GM12878 (cell line): Measurements from ENCODE around the gene SLC25A51. TPM values are rescaled to one million over a fixed set of nuclear protein-coding genes. Genes with fewer than 3 reads are reported as not detected.

Experiments used
- ATAC-seq: fragments of 200-7000 bp; cut with Tn5 transposase; 3 replicates; pipeline ENCODE4 v1.9.1; 2020; ENCODE audit warnings: mild to moderate bottlenecking, moderate library complexity
- BruUV-seq: library from RNA; stranded (reverse); fragments of 400-500 nt; replicated peaks from 2 replicates; lab custom pipeline; 2021; lab: Mats Ljungman, UMichigan
- CTCF ChIA-PET: fragments of 300-600 bp; sonication (Branson Sonifier 250); formaldehyde crosslinking; extraction: SDS; loops from one replicate; lab custom pipeline; 2021; ENCODE audit warnings: inconsistent platforms; lab: Yijun Ruan, JAX
- POLR2A ChIA-PET: fragments of 350-600 bp; formaldehyde crosslinking; extraction: SDS; loops from one replicate; lab custom pipeline; 2021; ENCODE audit warnings: inconsistent platforms; lab: Charles Lee
- RAD21 ChIA-PET: fragments of 300-600 bp; sonication (Branson Sonifier 250); formaldehyde crosslinking; loops from one replicate; lab custom pipeline; 2023; ENCODE audit warnings: antibody characterized with exemption; ENCODE audit not compliant: unreplicated experiment; lab: Charles Lee
- SMC1A ChIA-PET: fragments of 300-600 bp; sonication (Branson Sonifier 250); formaldehyde crosslinking; loops from one replicate; lab custom pipeline; 2023; ENCODE audit not compliant: unreplicated experiment, uncharacterized antibody; lab: Charles Lee
- DNase-seq: peaks from one replicate; pipeline ENCODE4 v3.0.0-alpha.2; 2011; ENCODE audit warnings: low read depth, low spot score
- FAIRE-seq: peaks from 3 replicates; lab custom pipeline; 2011; peaks lifted over from hg19 to GRCh38; lab: Jason Lieb, UNC
- H2AFZ ChIP-seq: 2 replicates; pipeline ENCODE4 v1.6.0; 2011; ENCODE audit warnings: low read depth, low read length, control low read depth; ENCODE audit not compliant: control insufficient read depth
- H3K27ac ChIP-seq: 2 replicates; pipeline ENCODE4 v1.5.1; 2011; ENCODE audit warnings: control low read depth; ENCODE audit not compliant: control insufficient read depth, insufficient read depth
- H3K27me3 ChIP-seq, 2 experiments: replicated peaks in 1 of 2; 2 replicates each; pipeline versions ENCODE4 v1.6.0 to v1.6.1; 2011; ENCODE audit warnings: low read length in 1 of 2; ENCODE audit not compliant: control insufficient read depth in 2 of 2, insufficient read depth in 2 of 2
- H3K36me3 ChIP-seq, 2 experiments: 2 replicates each; pipeline ENCODE4 v1.5.1; 2011; ENCODE audit warnings: low read length in 1 of 2; ENCODE audit not compliant: control insufficient read depth in 2 of 2, insufficient read depth in 2 of 2
- H3K4me1 ChIP-seq: 2 replicates; pipeline ENCODE4 v1.6.1; 2011; ENCODE audit warnings: mild to moderate bottlenecking, low read length, moderate library complexity, mixed read lengths; ENCODE audit not compliant: control insufficient read depth, insufficient read depth
- H3K4me2 ChIP-seq: 2 replicates; pipeline ENCODE4 v1.6.0; 2011; ENCODE audit warnings: control low read depth; ENCODE audit not compliant: control insufficient read depth, insufficient read depth
- H3K4me3 ChIP-seq: fragments of 200-600 bp; sonication (generic); 2 replicates; pipeline ENCODE4 v1.5.1; 2016
- H3K79me2 ChIP-seq: 2 replicates; pipeline ENCODE4 v1.6.0; 2011; ENCODE audit warnings: low read length; ENCODE audit not compliant: control insufficient read depth, insufficient read depth
- H3K9ac ChIP-seq: 2 replicates; pipeline ENCODE4 v1.8.0; 2011; ENCODE audit warnings: low read length, control low read depth, mixed read lengths; ENCODE audit not compliant: control insufficient read depth, insufficient read depth
- H3K9me3 ChIP-seq: replicated peaks from 3 replicates; pipeline ENCODE4 v1.5.1; 2011; ENCODE audit warnings: mild to moderate bottlenecking, low read length; ENCODE audit not compliant: control insufficient read depth, insufficient read depth
- H4K20me1 ChIP-seq: 2 replicates; pipeline ENCODE4 v1.6.0; 2011; ENCODE audit not compliant: control insufficient read depth, insufficient read depth
- EP300 ChIP-seq, 2 experiments: fragments of 150-350 bp in 1 of 2; IDR thresholded peaks; 2 replicates each; pipeline ENCODE4 v1.6.1; 2011 to 2012; ENCODE audit warnings: low read depth in 2 of 2, low read length in 2 of 2, borderline replicate concordance in 1 of 2, improper control_type of control experiment in 1 of 2, inconsistent platforms in 1 of 2; ENCODE audit not compliant: control insufficient read depth in 1 of 2
- HCFC1 ChIP-seq: fragments of 150-350 bp; IDR thresholded peaks from 2 replicates; pipeline ENCODE4 v1.6.1; 2014; ENCODE audit warnings: low read length
- HDGF ChIP-seq: fragments of 450-650 bp; IDR thresholded peaks from 2 replicates; pipeline ENCODE4 v1.6.1; 2016; ENCODE audit warnings: antibody characterized with exemption
- KLF5 ChIP-seq: fragments of 450-650 bp; IDR thresholded peaks from 2 replicates; pipeline ENCODE4 v1.6.1; 2014; ENCODE audit warnings: mild to moderate bottlenecking; ENCODE audit not compliant: partially characterized antibody
- NFYA ChIP-seq: IDR thresholded peaks from 2 replicates; pipeline ENCODE4 v1.6.1; 2011; ENCODE audit warnings: low read depth, mild to moderate bottlenecking, low read length, improper control_type of control experiment, borderline replicate concordance
- POLR2AphosphoS2 ChIP-seq: IDR thresholded peaks from 2 replicates; pipeline ENCODE4 v1.6.1; 2011; ENCODE audit warnings: low read depth, mild to moderate bottlenecking, low read length, improper control_type of control experiment, moderate library complexity
- POLR2AphosphoS5 ChIP-seq: IDR thresholded peaks from 2 replicates; pipeline ENCODE4 v1.6.1; 2011; ENCODE audit warnings: mild to moderate bottlenecking, low read length, inconsistent platforms
- RFX5 ChIP-seq: IDR thresholded peaks from 2 replicates; pipeline ENCODE4 v1.6.1; 2011; ENCODE audit warnings: low read depth, low read length, improper control_type of control experiment
- ZNF592 ChIP-seq: fragments of 450-650 bp; IDR thresholded peaks from 2 replicates; pipeline ENCODE4 v1.6.1; 2017; ENCODE audit warnings: mild to moderate bottlenecking, moderate library complexity
- WGBS: methylation state at CpG from one replicate; pipeline ENCODE4 v1.1.6; 2016; ENCODE audit warnings: low lambda C conversion rate; ENCODE audit not compliant: insufficient replicate concordance, insufficient coverage; ENCODE audit errors: missing lambda C conversion rate; 5-methylcytosine and 5-hydroxymethylcytosine counted together
- in situ Hi-C: fragments of 300-500 bp; cut with MboI; formaldehyde crosslinking; loops from 9 replicates; pipeline ENCODE4 v1.14.3; 2018; ENCODE audit warnings: mixed read lengths
- intact Hi-C: fragments of 100-400 bp; cut with micrococcal nuclease; formaldehyde crosslinking; loops from one replicate; pipeline ENCODE4 v1.14.2; 2022; ENCODE audit not compliant: unreplicated experiment
- polyA plus RNA-seq, 11 experiments: library from polyadenylated mRNA; depleted of rRNA in 4 of 11; unstranded in 6 of 11; stranded (reverse) in 5 of 11; fragments of >200 nt; fragmentation: Nextera tagmentation in 4 of 11; fragmentation: Illumina TruSeq in 1 of 11; extraction: Ambion mirVana in 4 of 11; extraction: Trizol in 1 of 11; gene quantifications; 1 replicate in 1 of 11; 2 replicates in 10 of 11; pipeline versions ENCODE4 v1.2.1 to v1.2.3, GENCODE V29; 2011 to 2016; ENCODE audit warnings: inconsistent platforms in 2 of 11, missing spikeins in 2 of 11, low read depth in 1 of 11
- total RNA-seq, 4 experiments: library from RNA; depleted of rRNA in 3 of 4; stranded (reverse); fragments of >200 nt in 3 of 4; fragmentation: Illumina TruSeq in 1 of 4; extraction: Trizol in 1 of 4; gene quantifications; 2 replicates each; pipeline versions ENCODE4 v1.2.1 to v1.2.3, GENCODE V29; 2013 to 2021

Gene SLC25A51
- total and polyA plus RNA-seq, 10 of the 15 experiments (the other 5 are each of a cell fraction or from before 2014, with no cell fraction given): 3.8 to 29.3 (median 13.2) TPM

- TF ChIP-seq ZNF592: peak; percentile 91
- no peak for TF ChIP-seq NFYA
- TF ChIP-seq KLF5: peak; percentile 88
- 0 out of 2 replicates have a peak, but pooled peaks have one; percentile 43 for TF ChIP-seq RFX5
- TF ChIP-seq POLR2AphosphoS2: peak; percentile 79; the same call in 1 of the 2 replicates
- TF ChIP-seq POLR2AphosphoS5: peak; percentile 68; the same call in 1 of the 2 replicates
Observed at GRCh38 chr9:37903647-37904444, at the start of gene SLC25A51 (continued).

GRCh38 chr9:37953206-37953774 lies 49.4 kb upstream of the SLC25A51 start:
- Histone ChIP-seq H3K4me3 (no peak overlapping the region), H4K20me1 (no peaks in the 10 kb centered on the region), H3K36me3 (no peaks in the 10 kb centered on the region; a peak in 1 of 4 replicates), H3K4me1 (peaks cover 30% of the 10 kb centered on the region)
- POLR2A ChIA-PET: no interaction called here
- DNase-seq: no peak
- no peak for ATAC-seq
- TF ChIP-seq HDGF (peak; percentile 36; the same call in 1 of the 2 replicates), EP300 (IDR thresholded peaks at IDR 0.05; ENCODE audit: borderline replicate concordance in 1 of 2, control insufficient read depth in 1 of 2, low read depth in 2 of 2, low read length in 2 of 2) (no peak), HCFC1 (no peak)
- TF ChIP-seq, all 136 proteins: peak for 1
- H3K27ac ChIP-seq: peak overlapping the region; percentile 71
- WGBS: 25% methylated on average over 5 of the region's 5 CpGs
- SMC1A ChIA-PET: no interaction called here
- H3K4me2 ChIP-seq: peak overlapping the region; percentile 72
- intact Hi-C loops (no loop called here), in situ Hi-C loops (no loop called here)
- H3K79me2 ChIP-seq: no peaks in the 10 kb centered on the region
- BruUV-seq: no TSS peak
- no peak for FAIRE-seq
- H2AFZ ChIP-seq: peak overlapping the region; percentile 44; the same call in 1 of the 2 replicates
- peak overlapping the region; percentile 15; the same call in 1 of the 2 replicates for H3K9ac ChIP-seq
- no peaks in the 10 kb centered on the region for H3K27me3 ChIP-seq
- CTCF ChIA-PET: no interaction called here
- RAD21 ChIA-PET: no interaction called here
- no peaks in the 10 kb centered on the region for H3K9me3 ChIP-seq
